Keratinocyte (primary cell): ENCODE results near the gene GLCE. TPM values are rescaled to one million over a fixed set of nuclear protein-coding genes. Genes with fewer than 3 reads are reported as not detected.

ENCODE experiments used
- DNase-seq: peaks from one replicate; pipeline ENCODE4 v3.0.0-alpha.2; 2011; ENCODE audit warnings: low read depth, missing footprints, low spot score
- FAIRE-seq: peaks from 2 replicates; lab custom pipeline; 2011; peaks lifted over from hg19 to GRCh38; lab: Jason Lieb, UNC
- H2AFZ ChIP-seq: 2 replicates; pipeline ENCODE4 v1.6.0; 2012; ENCODE audit warnings: low read length, control low read depth, inconsistent platforms; ENCODE audit not compliant: control insufficient read depth
- H3K27ac ChIP-seq: 2 replicates; pipeline ENCODE4 v1.5.1; 2011; ENCODE audit warnings: low read length; ENCODE audit not compliant: control insufficient read depth, insufficient read depth
- H3K27me3 ChIP-seq: 3 replicates; pipeline ENCODE4 v1.6.0; 2011; ENCODE audit warnings: low read length; ENCODE audit not compliant: control insufficient read depth, insufficient read depth; ENCODE audit errors: extremely low read depth
- H3K36me3 ChIP-seq, 2 experiments: 2 replicates in 1 of 2; 3 replicates in 1 of 2; pipeline ENCODE4 v1.5.1; 2011; ENCODE audit warnings: low read length in 2 of 2, mild to moderate bottlenecking in 1 of 2; ENCODE audit not compliant: control insufficient read depth in 2 of 2, insufficient read depth in 2 of 2; ENCODE audit errors: extremely low read depth in 1 of 2
- H3K4me1 ChIP-seq: 3 replicates; pipeline ENCODE4 v1.5.1; 2011; ENCODE audit warnings: low read length; ENCODE audit not compliant: control insufficient read depth, insufficient read depth; ENCODE audit errors: extremely low read depth
- H3K4me2 ChIP-seq: 3 replicates; pipeline ENCODE4 v1.6.0; 2011; ENCODE audit warnings: low read depth, low read length; ENCODE audit not compliant: control insufficient read depth, insufficient read depth; ENCODE audit errors: extremely low read depth
- H3K4me3 ChIP-seq, 3 experiments: fragments of 200-600 bp in 1 of 3; sonication (generic) in 1 of 3; 2 replicates in 2 of 3; 3 replicates in 1 of 3; pipeline ENCODE4 v1.5.1; 2011 to 2016; ENCODE audit warnings: low read length in 3 of 3, mild to moderate bottlenecking in 3 of 3, control low read depth in 2 of 3, inconsistent platforms in 1 of 3, low read depth in 1 of 3, mixed read lengths in 1 of 3, mixed run types in 1 of 3, moderate library complexity in 1 of 3; ENCODE audit not compliant: control insufficient read depth in 2 of 3, insufficient read depth in 2 of 3; ENCODE audit errors: extremely low read depth in 1 of 3
- H3K79me2 ChIP-seq: 2 replicates; pipeline ENCODE4 v1.6.0; 2012; ENCODE audit warnings: low read length; ENCODE audit not compliant: control insufficient read depth, insufficient read depth
- H3K9ac ChIP-seq: 3 replicates; pipeline ENCODE4 v1.6.0; 2011; ENCODE audit warnings: low read length; ENCODE audit not compliant: control insufficient read depth, insufficient read depth; ENCODE audit errors: extremely low read depth
- H3K9me1 ChIP-seq: 3 replicates; pipeline ENCODE4 v1.6.0; 2011; ENCODE audit warnings: low read length; ENCODE audit not compliant: control insufficient read depth, insufficient read depth; ENCODE audit errors: extremely low read depth
- H3K9me3 ChIP-seq: 2 replicates; pipeline ENCODE4 v1.5.1; 2012; ENCODE audit warnings: low read depth, low read length; ENCODE audit not compliant: control insufficient read depth
- H4K20me1 ChIP-seq: 3 replicates; pipeline ENCODE4 v1.6.0; 2011; ENCODE audit warnings: low read length; ENCODE audit not compliant: control insufficient read depth, insufficient read depth; ENCODE audit errors: extremely low read depth
- EZH2 ChIP-seq: IDR thresholded peaks from one replicate; pipeline ENCODE4 v1.6.1; 2012; ENCODE audit warnings: inconsistent platforms, mild to moderate bottlenecking, low read length, moderate library complexity
- dilution Hi-C: fragments of 300-500 bp; cut with MboI; formaldehyde crosslinking; loops from one replicate; pipeline ENCODE4 v1.7.0; 2020; ENCODE audit warnings: low sequenced_read_pairs; ENCODE audit not compliant: extremely low pct_ligation_motif_present
- polyA plus RNA-seq, 5 experiments: library from polyadenylated mRNA; depleted of rRNA in 3 of 5; stranded (reverse) in 3 of 5; stranded (forward) in 1 of 5; unstranded in 1 of 5; fragments of >200 nt; gene quantifications; 1 replicate in 1 of 5; 2 replicates in 3 of 5; 3 replicates in 1 of 5; pipeline versions ENCODE4 v1.2.1 to v1.2.3, GENCODE V29; 2011 to 2012; ENCODE audit warnings: missing spikeins in 2 of 5, low read depth in 1 of 5, low replicate concordance in 1 of 5
- TF ChIP-seq, protein P1 (sequence below), 3 experiments: IDR thresholded peaks in 1 of 3; conservative IDR thresholded peaks in 1 of 3; optimal IDR thresholded peaks in 1 of 3; 2 replicates in 2 of 3; 3 replicates in 1 of 3; pipeline versions ENCODE3 to v1.5.1; 2011; ENCODE audit warnings: low read length in 3 of 3, mild to moderate bottlenecking in 3 of 3, moderate library complexity in 2 of 3, control low read depth in 1 of 3, inconsistent platforms in 1 of 3; ENCODE audit not compliant: insufficient read depth in 2 of 3; ENCODE audit errors: extremely low read depth in 1 of 3

GLCE gene
- polyA plus RNA-seq, 1 donor (not counting 4 experiments of a cell fraction or from before 2014, with no cell fraction given): 16.3 TPM

DNA sequence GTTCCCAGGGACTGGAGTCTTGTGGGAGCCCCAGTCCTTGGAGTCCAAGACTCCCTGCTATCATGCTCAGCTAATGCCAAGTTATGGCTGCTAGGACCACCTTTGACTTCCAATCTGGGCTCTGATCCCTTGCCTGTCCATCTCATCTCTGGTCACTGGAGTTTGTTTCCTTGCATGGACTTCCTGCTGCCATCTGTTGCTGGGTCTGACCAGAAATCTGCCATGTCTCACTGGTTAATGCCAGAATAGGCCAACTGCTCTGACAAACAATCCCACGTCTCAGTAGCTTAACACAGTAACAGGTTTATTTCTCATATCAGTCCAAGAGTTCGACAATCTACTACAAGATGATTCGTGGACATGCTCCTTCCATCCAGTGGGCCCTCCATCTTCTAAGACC lies 10.1 kb upstream of the GLCE start:
- DNase-seq: no peak
- no peak overlapping the region for H3K27ac ChIP-seq

DNA sequence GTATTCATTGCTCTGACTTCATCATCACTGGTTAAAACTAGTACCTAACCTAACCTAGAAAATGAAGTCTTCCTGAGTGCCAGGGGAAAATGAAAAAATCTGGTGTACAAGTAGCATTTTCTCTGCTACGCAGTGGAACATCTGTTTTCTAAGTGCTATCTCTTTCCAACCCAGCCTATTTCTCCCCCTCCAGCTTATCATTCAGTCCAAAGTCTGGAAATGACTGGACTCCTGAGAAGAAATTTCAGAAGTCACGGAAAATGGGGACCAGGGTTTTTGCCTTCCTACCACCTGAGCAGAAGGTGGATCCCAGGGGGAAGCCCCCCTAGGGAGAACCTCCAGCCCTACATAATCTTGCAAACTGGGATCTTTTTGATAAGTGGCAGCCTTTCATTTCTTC lies 9.6 kb upstream of the GLCE start:
- H3K27me3 ChIP-seq: peaks cover 24% of the 10 kb centered on the region
- no peaks in the 10 kb centered on the region for H3K9me3 ChIP-seq
- no peak overlapping the region for H3K27ac ChIP-seq
- no peaks in the 10 kb centered on the region for H3K9me1 ChIP-seq
- H3K4me1 ChIP-seq: peaks cover 15% of the 10 kb centered on the region
- dilution Hi-C loops: no loop called here
- H3K79me2 ChIP-seq: no peaks in the 10 kb centered on the region
- DNase-seq: no peak
- TF ChIP-seq, protein P1, sequence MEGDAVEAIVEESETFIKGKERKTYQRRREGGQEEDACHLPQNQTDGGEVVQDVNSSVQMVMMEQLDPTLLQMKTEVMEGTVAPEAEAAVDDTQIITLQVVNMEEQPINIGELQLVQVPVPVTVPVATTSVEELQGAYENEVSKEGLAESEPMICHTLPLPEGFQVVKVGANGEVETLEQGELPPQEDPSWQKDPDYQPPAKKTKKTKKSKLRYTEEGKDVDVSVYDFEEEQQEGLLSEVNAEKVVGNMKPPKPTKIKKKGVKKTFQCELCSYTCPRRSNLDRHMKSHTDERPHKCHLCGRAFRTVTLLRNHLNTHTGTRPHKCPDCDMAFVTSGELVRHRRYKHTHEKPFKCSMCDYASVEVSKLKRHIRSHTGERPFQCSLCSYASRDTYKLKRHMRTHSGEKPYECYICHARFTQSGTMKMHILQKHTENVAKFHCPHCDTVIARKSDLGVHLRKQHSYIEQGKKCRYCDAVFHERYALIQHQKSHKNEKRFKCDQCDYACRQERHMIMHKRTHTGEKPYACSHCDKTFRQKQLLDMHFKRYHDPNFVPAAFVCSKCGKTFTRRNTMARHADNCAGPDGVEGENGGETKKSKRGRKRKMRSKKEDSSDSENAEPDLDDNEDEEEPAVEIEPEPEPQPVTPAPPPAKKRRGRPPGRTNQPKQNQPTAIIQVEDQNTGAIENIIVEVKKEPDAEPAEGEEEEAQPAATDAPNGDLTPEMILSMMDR (optimal IDR thresholded peaks at IDR 0.05 in 1 of 3, IDR thresholded peaks at IDR 0.05 in 1 of 3, conservative IDR thresholded peaks at IDR 0.05 in 1 of 3; ENCODE audit: extremely low read depth in 1 of 3, insufficient read depth in 2 of 3, low read length in 3 of 3): no peak
- no peaks in the 10 kb centered on the region for H4K20me1 ChIP-seq
- H3K4me3 ChIP-seq: no peak overlapping the region
- no peak overlapping the region for H3K4me2 ChIP-seq
- FAIRE-seq: no peak
- no peak overlapping the region for H3K9ac ChIP-seq
- no peak overlapping the region for H2AFZ ChIP-seq
- no peaks in the 10 kb centered on the region for H3K36me3 ChIP-seq

More for the DNA sequence above, 10.1 kb upstream of the GLCE start:
- H3K4me2 ChIP-seq: no peak overlapping the region
- no peaks in the 10 kb centered on the region for H3K9me1 ChIP-seq
- no peak for FAIRE-seq
- H4K20me1 ChIP-seq: no peaks in the 10 kb centered on the region
- H3K36me3 ChIP-seq: no peaks in the 10 kb centered on the region
- dilution Hi-C loops: no loop called here
- H3K79me2 ChIP-seq: no peaks in the 10 kb centered on the region
- H2AFZ ChIP-seq: no peak overlapping the region
- H3K27me3 ChIP-seq: peaks cover 28% of the 10 kb centered on the region
- H3K4me3 ChIP-seq: no peak overlapping the region
- H3K9ac ChIP-seq: no peak overlapping the region
- peaks cover 11% of the 10 kb centered on the region for H3K4me1 ChIP-seq
- H3K9me3 ChIP-seq: no peaks in the 10 kb centered on the region
- no peak for TF ChIP-seq EZH2
- TF ChIP-seq, protein P1 (optimal IDR thresholded peaks at IDR 0.05 in 1 of 3, IDR thresholded peaks at IDR 0.05 in 1 of 3, conservative IDR thresholded peaks at IDR 0.05 in 1 of 3; ENCODE audit: extremely low read depth in 1 of 3, insufficient read depth in 2 of 3, low read length in 3 of 3): no peak
